Astrocyte (in vitro differentiated cells and primary cell): Measurements from ENCODE around the gene C21orf58. TPM values are rescaled to one million over a fixed set of nuclear protein-coding genes. Genes with fewer than 3 reads are reported as not detected.

ENCODE experiments used
- DNase-seq: peaks from one replicate; pipeline ENCODE4 v3.0.0-alpha.2; 2010; ENCODE audit warnings: low read depth
- FAIRE-seq: peaks from 2 replicates; lab custom pipeline; 2011; peaks lifted over from hg19 to GRCh38; lab: Jason Lieb, UNC
- H2AFZ ChIP-seq: 2 replicates; pipeline ENCODE4 v1.6.0; 2012; ENCODE audit warnings: low read depth, low read length, inconsistent platforms
- H3K27ac ChIP-seq: 2 replicates; pipeline ENCODE4 v1.5.1; 2011; ENCODE audit warnings: low read depth, low read length, inconsistent platforms
- H3K27me3 ChIP-seq: 2 replicates; pipeline ENCODE4 v1.6.0; 2011; ENCODE audit warnings: low read length, inconsistent platforms; ENCODE audit not compliant: insufficient read depth
- H3K36me3 ChIP-seq: 2 replicates; pipeline ENCODE4 v1.5.1; 2011; ENCODE audit warnings: low read length, inconsistent platforms; ENCODE audit not compliant: insufficient read depth
- H3K4me1 ChIP-seq: 2 replicates; pipeline ENCODE4 v1.5.1; 2011; ENCODE audit warnings: low read length, inconsistent platforms; ENCODE audit not compliant: insufficient read depth
- H3K4me2 ChIP-seq: 2 replicates; pipeline ENCODE4 v1.6.0; 2012; ENCODE audit warnings: low read length, inconsistent platforms
- H3K4me3 ChIP-seq: 2 replicates; pipeline ENCODE4 v1.5.1; 2011; ENCODE audit warnings: low read depth, mild to moderate bottlenecking, low read length, inconsistent platforms; ENCODE audit not compliant: insufficient read depth
- H3K79me2 ChIP-seq: 2 replicates; pipeline ENCODE4 v1.6.0; 2012; ENCODE audit warnings: mild to moderate bottlenecking, low read length, inconsistent platforms; ENCODE audit not compliant: insufficient read depth
- H3K9ac ChIP-seq: 2 replicates; pipeline ENCODE4 v1.6.0; 2012; ENCODE audit warnings: mild to moderate bottlenecking, low read length, inconsistent platforms
- H3K9me3 ChIP-seq: 2 replicates; pipeline ENCODE4 v1.5.1; 2012; ENCODE audit warnings: low read depth, mild to moderate bottlenecking, low read length, inconsistent platforms; ENCODE audit not compliant: insufficient read depth
- H4K20me1 ChIP-seq: 2 replicates; pipeline ENCODE4 v1.6.0; 2012; ENCODE audit warnings: low read length, inconsistent platforms; ENCODE audit not compliant: insufficient read depth
- H3K27ac Mint-ChIP-seq: one replicate; pipeline ENCODE4 v1.8.0; 2021; ENCODE audit warnings: mild to moderate bottlenecking, mixed read lengths; ENCODE audit not compliant: unreplicated experiment
- H3K27me3 Mint-ChIP-seq: one replicate; pipeline ENCODE4 v1.8.0; 2021; ENCODE audit warnings: low read depth, mixed read lengths; ENCODE audit not compliant: unreplicated experiment
- H3K36me3 Mint-ChIP-seq: one replicate; pipeline ENCODE4 v1.8.0; 2021; ENCODE audit warnings: low read depth, mixed read lengths; ENCODE audit not compliant: unreplicated experiment
- H3K4me1 Mint-ChIP-seq: one replicate; pipeline ENCODE4 v1.8.0; 2021; ENCODE audit warnings: low read depth, mixed read lengths; ENCODE audit not compliant: unreplicated experiment
- H3K4me3 Mint-ChIP-seq: one replicate; pipeline ENCODE4 v1.8.0; 2021; ENCODE audit warnings: mild to moderate bottlenecking, moderate library complexity, mixed read lengths; ENCODE audit not compliant: unreplicated experiment
- H3K9me3 Mint-ChIP-seq: one replicate; pipeline ENCODE4 v1.8.0; 2021; ENCODE audit warnings: mild to moderate bottlenecking, mixed read lengths; ENCODE audit not compliant: unreplicated experiment
- EZH2 ChIP-seq: IDR thresholded peaks from 2 replicates; pipeline ENCODE4 v1.6.1; 2012; ENCODE audit warnings: mild to moderate bottlenecking, low read length, inconsistent platforms; ENCODE audit not compliant: insufficient read depth
- total RNA-seq: library from RNA; stranded (reverse); gene quantifications from 2 replicates; pipeline ENCODE4 v1.2.1, GENCODE V29; 2021
- TF ChIP-seq, protein P1 (sequence below): IDR thresholded peaks from 2 replicates; pipeline ENCODE4 v1.5.1; 2011; ENCODE audit warnings: low read depth, mild to moderate bottlenecking, inconsistent platforms, low read length, moderate library complexity; ENCODE audit not compliant: insufficient read depth

Gene C21orf58
- total RNA-seq, 1 donor from 2014 or later = 3.2 TPM

DNA sequence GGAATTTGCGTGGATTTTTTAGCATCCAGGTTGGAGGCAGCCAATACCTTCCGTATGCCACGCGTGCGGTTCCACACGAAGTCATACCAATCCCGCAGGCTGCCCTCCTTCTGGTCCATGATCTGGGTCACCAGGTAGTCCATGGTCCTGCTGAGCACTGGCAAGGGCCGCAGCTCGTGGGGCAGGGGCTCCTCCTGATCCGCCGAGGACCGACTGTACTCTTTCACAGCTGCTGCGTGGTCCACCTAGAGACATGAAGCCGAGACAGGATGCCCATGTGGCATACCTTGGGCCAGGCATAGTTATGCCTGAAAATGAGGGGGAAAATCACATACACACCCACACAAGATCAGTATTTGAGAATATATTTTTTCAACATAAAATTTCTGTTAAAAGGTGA is 50.3 kb downstream of the C21orf58 start:
- H3K9ac ChIP-seq = no peak overlapping the region
- no peak overlapping the region for H3K4me3 ChIP-seq
- no peak overlapping the region for H3K4me2 ChIP-seq
- peaks cover 14% of the 10 kb centered on the region for H3K36me3 Mint-ChIP-seq
- H3K27ac ChIP-seq = no peak overlapping the region
- H3K4me1 Mint-ChIP-seq = no peaks in the 10 kb centered on the region
- no peaks in the 10 kb centered on the region for H3K4me1 ChIP-seq
- FAIRE-seq (no peak), DNase-seq (no peak)
- no peak overlapping the region for H3K4me3 Mint-ChIP-seq
- H3K27ac Mint-ChIP-seq = no peak overlapping the region
- no peak overlapping the region for H2AFZ ChIP-seq
- H3K9me3 Mint-ChIP-seq = no peaks in the 10 kb centered on the region
- H3K27me3 ChIP-seq = no peaks in the 10 kb centered on the region
- no peaks in the 10 kb centered on the region for H3K27me3 Mint-ChIP-seq
- TF ChIP-seq EZH2 = no peak
- TF ChIP-seq, protein P1, sequence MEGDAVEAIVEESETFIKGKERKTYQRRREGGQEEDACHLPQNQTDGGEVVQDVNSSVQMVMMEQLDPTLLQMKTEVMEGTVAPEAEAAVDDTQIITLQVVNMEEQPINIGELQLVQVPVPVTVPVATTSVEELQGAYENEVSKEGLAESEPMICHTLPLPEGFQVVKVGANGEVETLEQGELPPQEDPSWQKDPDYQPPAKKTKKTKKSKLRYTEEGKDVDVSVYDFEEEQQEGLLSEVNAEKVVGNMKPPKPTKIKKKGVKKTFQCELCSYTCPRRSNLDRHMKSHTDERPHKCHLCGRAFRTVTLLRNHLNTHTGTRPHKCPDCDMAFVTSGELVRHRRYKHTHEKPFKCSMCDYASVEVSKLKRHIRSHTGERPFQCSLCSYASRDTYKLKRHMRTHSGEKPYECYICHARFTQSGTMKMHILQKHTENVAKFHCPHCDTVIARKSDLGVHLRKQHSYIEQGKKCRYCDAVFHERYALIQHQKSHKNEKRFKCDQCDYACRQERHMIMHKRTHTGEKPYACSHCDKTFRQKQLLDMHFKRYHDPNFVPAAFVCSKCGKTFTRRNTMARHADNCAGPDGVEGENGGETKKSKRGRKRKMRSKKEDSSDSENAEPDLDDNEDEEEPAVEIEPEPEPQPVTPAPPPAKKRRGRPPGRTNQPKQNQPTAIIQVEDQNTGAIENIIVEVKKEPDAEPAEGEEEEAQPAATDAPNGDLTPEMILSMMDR = no peak
- peaks cover 6% of the 10 kb centered on the region for H3K79me2 ChIP-seq
- peaks cover 32% of the 10 kb centered on the region for H4K20me1 ChIP-seq
- H3K9me3 ChIP-seq = no peaks in the 10 kb centered on the region
- peaks cover 61% of the 10 kb centered on the region for H3K36me3 ChIP-seq

DNA sequence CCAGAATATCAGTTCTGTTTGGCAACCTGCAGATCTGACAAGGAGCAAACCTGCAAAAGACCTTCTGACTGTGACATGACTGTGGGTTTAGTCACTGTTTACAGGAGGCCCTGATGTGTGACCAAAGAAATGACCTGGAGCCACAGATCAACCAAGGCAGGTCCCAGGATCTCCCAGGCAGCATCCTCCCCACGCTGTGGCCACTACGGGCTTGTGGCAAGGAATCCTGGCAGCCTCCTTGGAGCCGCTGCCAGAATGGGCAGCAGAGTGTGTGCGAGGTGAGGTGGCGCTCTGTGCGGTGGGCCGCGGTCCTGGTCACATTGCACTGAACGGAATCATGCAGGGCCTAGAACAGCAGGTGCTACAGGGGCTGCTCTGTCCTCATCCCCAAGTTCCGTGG is 54.2 kb downstream of the C21orf58 start:
- DNase-seq = no peak
- peaks cover 4% of the 10 kb centered on the region for H3K79me2 ChIP-seq
- Mint-ChIP-seq H3K9me3 (no peaks in the 10 kb centered on the region), H3K27ac (no peak overlapping the region), H3K36me3 (peaks cover 20% of the 10 kb centered on the region), H3K4me3 (no peak overlapping the region), H3K4me1 (no peaks in the 10 kb centered on the region), H3K27me3 (no peaks in the 10 kb centered on the region)
- no peak overlapping the region for H3K4me3 ChIP-seq
- no peaks in the 10 kb centered on the region for H3K9me3 ChIP-seq
- H3K4me2 ChIP-seq = no peak overlapping the region
- peaks cover 42% of the 10 kb centered on the region for H3K36me3 ChIP-seq
- H3K9ac ChIP-seq = no peak overlapping the region
- H3K27me3 ChIP-seq = no peaks in the 10 kb centered on the region
- peaks cover 42% of the 10 kb centered on the region for H4K20me1 ChIP-seq
- TF ChIP-seq, protein P1 = no peak
- TF ChIP-seq EZH2 = no peak
- no peak overlapping the region for H2AFZ ChIP-seq
- H3K27ac ChIP-seq = no peak overlapping the region
- no peaks in the 10 kb centered on the region for H3K4me1 ChIP-seq
- FAIRE-seq = no peak

DNA sequence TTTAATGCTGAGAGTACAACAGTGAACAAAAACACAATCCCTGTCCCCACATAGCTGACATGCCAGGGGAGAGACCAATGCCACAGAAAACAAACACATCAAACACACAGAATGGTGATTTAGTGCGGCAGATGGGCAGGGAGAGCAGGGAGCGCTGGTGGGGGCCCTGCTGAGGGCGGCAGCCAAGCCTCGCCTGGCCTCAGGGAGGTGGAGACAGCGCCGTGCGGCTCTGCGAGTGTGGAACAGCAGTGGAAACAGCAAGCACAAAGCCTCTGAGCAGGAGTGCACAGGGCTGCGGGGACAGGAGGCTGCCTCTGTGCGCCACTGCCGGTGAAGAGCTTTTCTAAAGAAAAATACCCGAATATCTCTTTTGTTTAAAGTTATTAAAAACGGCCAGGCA is 55.3 kb downstream of the C21orf58 start:
- peaks cover 23% of the 10 kb centered on the region for H3K36me3 Mint-ChIP-seq
- H3K9me3 Mint-ChIP-seq = no peaks in the 10 kb centered on the region
- no peak for FAIRE-seq

More for the DNA sequence above, 55.3 kb downstream of the C21orf58 start:
- no peaks in the 10 kb centered on the region for H3K79me2 ChIP-seq
- no peak overlapping the region for H3K4me2 ChIP-seq
- H3K27me3 Mint-ChIP-seq = no peaks in the 10 kb centered on the region
- peaks cover 38% of the 10 kb centered on the region for H3K36me3 ChIP-seq
- no peaks in the 10 kb centered on the region for H3K4me1 ChIP-seq
- DNase-seq = no peak
- H3K9ac ChIP-seq = no peak overlapping the region
- H3K27ac Mint-ChIP-seq = no peak overlapping the region
- H3K4me3 Mint-ChIP-seq = no peak overlapping the region
- H3K9me3 ChIP-seq = no peaks in the 10 kb centered on the region
- H2AFZ ChIP-seq = no peak overlapping the region
- H3K27ac ChIP-seq = no peak overlapping the region
- peaks cover 44% of the 10 kb centered on the region for H4K20me1 ChIP-seq
- H3K4me3 ChIP-seq = no peak overlapping the region
- no peaks in the 10 kb centered on the region for H3K27me3 ChIP-seq
- H3K4me1 Mint-ChIP-seq = no peaks in the 10 kb centered on the region
- TF ChIP-seq EZH2 = no peak
- TF ChIP-seq, protein P1 = no peak
